ENCODE measurements around the gene KPNA2.
A peak's percentile ranks its signal among the peaks of the same experiment; 100 is the strongest.

The KPNA2 gene

DNA sequence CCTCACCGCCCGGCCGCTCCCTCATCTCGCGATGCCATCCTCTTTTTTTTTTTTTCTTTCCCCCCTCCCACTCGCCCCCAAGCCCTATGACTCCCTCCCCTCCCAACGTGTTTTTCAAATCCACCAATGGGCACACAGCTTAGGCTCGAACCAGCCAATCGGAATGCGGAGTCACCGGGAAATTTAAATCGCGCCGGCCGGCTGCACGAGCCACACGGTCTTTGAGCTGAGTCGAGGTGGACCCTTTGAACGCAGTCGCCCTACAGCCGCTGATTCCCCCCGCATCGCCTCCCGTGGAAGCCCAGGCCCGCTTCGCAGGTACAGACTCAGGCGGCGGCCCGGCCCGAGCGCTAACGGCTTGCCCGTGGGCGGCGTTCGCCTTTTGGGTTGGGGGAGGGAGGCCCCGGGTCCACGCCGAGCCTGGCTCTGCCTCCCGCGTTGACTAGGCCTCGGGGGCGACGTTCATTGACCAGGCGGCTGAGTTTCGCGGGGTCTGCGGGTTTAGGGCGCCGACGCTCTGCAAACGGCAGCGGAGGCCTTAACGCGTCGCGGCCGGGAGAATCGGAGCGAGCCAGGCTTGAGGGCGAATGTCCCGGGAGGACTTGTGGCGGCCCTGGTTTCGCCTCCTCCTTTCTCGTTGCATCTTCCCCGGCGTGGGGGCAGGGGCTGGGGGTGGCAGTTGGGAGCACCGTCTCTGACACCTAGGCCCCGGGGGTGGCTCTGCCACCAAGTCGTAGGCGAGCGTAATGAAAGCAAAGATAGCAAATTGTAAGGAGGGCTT lies at the start of gene KPNA2:
Gene KPNA2, plus strand, starts transcription at position 213 of the 781 bp plus-strand sequence. CDS start 1,398 bp downstream, outside the sequence.
- DNase-seq (ENCODE audit: low read depth), result peak; percentile 94
- TF ChIP-seq, protein P1, sequence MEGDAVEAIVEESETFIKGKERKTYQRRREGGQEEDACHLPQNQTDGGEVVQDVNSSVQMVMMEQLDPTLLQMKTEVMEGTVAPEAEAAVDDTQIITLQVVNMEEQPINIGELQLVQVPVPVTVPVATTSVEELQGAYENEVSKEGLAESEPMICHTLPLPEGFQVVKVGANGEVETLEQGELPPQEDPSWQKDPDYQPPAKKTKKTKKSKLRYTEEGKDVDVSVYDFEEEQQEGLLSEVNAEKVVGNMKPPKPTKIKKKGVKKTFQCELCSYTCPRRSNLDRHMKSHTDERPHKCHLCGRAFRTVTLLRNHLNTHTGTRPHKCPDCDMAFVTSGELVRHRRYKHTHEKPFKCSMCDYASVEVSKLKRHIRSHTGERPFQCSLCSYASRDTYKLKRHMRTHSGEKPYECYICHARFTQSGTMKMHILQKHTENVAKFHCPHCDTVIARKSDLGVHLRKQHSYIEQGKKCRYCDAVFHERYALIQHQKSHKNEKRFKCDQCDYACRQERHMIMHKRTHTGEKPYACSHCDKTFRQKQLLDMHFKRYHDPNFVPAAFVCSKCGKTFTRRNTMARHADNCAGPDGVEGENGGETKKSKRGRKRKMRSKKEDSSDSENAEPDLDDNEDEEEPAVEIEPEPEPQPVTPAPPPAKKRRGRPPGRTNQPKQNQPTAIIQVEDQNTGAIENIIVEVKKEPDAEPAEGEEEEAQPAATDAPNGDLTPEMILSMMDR (IDR thresholded peaks at IDR 0.05; ENCODE audit: control insufficient read depth, extremely low read depth, insufficient read depth), result no peak
- peak within 1 kb of the TSS; percentile 79 for H3K4me3 ChIP-seq (ENCODE audit: low read depth, low read length)

DNA sequence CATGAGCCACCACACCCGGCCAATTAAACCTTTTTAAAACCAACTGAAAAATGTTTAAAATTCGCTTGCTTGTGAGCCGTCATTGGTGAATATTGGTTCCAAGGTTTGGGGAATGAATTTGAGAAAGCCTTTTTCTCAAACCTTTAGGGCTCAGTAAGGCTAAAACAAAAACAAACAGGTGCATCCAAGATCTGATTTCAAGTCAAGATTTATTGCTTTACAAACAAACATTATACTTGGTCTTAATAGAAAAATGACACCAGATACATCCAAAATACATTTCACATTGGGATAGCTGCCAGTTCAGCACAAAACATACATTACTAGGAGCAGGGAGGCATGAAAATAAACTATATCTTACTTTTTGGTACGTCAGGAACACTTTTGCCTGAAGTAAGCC lies 44.6 kb upstream of the KPNA2 start:
- no peak overlapping the region for H3K4me3 ChIP-seq (ENCODE audit: low read depth, low read length)
- TF ChIP-seq, protein P1 (IDR thresholded peaks at IDR 0.05; ENCODE audit: control insufficient read depth, extremely low read depth, insufficient read depth), result no peak
- DNase-seq (ENCODE audit: low read depth), result peak; percentile 82

DNA sequence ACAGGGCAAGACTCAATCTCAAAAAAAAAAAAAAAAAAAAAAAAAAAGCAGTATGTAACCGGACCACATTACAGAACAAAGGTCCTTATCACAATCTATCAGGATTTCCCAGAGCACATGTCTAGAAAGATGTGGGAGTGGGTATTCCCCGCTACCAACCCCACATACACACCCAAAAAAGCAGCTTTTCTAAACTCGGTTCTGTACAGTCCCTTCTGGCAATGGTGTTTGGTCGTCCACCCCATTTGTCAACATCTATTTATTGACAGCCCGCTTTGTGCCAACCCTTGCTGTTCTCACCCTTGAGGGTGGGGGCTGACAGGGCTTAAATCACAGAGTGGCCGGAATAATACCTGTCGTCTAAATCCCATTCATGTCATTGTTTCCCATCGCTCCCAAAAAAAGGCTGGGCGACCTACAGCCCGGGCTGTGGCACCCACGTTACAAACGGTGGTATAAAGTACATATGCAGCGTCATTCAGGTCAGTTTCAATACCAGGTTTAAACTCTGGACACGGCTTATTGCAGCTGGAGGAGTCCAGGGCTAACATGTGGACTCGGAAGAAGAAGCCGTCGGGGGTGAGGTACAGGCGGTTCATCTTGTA lies 42.9 kb upstream of the KPNA2 start:
- peak overlapping the region; percentile 62 for H3K4me3 ChIP-seq (ENCODE audit: low read depth, low read length)
- TF ChIP-seq, protein P1 (IDR thresholded peaks at IDR 0.05; ENCODE audit: control insufficient read depth, extremely low read depth, insufficient read depth), result no peak
- DNase-seq (ENCODE audit: low read depth), result no peak

DNA sequence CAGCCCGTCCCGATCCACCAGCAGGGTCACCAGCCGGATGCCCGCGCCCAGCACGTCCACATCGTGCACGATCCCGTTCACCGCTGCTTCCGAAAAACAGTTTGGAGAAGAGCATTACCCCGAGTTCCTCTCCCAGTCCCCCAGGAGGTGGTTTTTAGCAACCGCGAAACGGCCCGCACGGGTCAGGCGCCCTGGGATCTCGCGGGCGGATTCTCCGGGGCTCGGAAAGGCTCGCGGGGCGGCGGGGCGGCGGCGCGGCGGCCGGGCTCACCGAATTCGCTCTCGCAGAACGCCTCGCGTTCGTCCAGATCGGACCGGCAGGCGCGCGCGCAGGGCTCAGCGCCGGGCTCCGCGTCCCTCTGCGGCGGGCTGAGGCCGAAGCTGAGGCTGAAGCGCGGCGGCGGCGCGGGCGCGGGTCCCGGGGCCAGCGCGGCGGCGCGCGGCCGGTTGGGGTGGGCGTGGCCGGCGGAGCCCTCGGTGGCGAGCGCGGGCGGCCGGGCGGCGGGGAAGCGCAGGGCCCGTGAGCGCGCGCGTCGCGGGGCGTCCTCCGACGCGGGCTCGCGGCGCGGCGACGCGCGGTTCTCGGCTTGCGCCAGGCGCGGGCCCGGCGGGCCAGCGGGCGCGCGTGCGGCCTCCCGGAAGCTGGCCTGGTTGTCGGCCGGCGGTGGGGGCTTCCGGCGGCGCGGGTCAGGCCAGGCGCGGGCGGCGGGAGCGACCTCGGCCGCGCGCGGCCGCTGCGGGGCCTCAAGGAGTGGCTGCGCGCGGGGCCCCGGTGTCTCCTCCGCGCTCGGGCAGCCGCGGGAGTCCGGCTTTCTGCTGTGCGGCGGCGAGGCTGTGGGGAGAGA lies 42.2 kb upstream of the KPNA2 start:
- TF ChIP-seq, protein P1 (IDR thresholded peaks at IDR 0.05; ENCODE audit: control insufficient read depth, extremely low read depth, insufficient read depth), result no peak
- H3K4me3 ChIP-seq (ENCODE audit: low read depth, low read length), result peak overlapping the region; percentile 70
- no peak for DNase-seq (ENCODE audit: low read depth)

DNA sequence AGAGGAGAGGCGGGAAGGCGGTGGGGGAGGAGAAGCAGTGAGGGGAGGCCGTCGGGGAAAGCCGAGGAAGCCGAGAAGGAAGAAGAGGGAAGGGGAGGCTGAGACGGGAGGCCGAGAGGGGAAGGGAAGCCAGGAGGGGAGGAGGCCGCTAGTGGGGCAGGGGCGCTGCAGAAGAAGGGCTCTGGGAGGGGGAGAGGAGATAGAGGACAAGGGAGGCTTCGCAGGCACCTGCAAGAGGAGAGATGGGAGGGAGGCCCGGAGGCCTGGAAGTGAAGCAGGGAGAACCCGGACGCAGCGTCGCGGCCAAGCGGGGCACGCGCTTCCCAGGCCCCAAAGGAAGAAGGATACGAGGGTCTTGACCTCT lies 41.6 kb upstream of the KPNA2 start:
- TF ChIP-seq, protein P1 (IDR thresholded peaks at IDR 0.05; ENCODE audit: control insufficient read depth, extremely low read depth, insufficient read depth), result no peak
- no peak for DNase-seq (ENCODE audit: low read depth)

DNA sequence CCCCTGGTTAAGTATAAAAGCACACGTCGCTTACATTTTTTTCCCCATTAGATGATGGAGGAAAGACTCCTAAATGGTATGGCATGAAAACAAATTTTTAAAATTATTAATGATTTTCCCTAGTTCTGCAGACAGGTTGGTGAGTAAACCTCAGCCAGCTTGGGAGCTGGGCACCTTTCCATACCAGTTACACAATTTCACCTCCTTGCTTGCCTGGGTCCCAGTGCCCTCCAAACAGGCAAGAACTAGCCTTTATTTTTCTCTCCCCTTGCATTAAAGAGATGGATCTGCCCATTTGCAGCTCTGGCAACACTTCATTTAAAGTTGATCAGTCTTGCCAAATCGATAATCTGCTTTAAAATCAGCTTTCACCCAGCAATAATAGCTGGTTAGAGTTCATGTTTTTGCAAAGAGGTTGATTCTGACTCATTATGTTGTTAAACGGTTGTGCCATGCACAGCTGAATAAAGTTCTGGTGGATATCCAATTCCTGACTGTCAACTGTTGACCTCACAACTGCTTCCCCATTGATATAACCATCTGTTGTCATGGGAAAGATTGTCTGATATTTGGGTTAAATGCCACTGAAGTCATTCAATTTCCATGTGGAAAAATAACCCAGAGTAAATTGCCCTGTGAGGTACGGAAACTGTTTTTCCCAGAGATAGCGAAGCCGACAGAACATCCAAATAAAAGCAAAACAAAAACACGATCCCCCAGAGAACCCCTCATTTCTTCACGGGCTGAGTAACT lies 40.5 kb upstream of the KPNA2 start:
- DNase-seq (ENCODE audit: low read depth), result no peak
- TF ChIP-seq, protein P1 (IDR thresholded peaks at IDR 0.05; ENCODE audit: control insufficient read depth, extremely low read depth, insufficient read depth), result no peak
- peak overlapping the region; percentile 70 for H3K4me3 ChIP-seq (ENCODE audit: low read depth, low read length)

More for the DNA sequence above, 41.6 kb upstream of the KPNA2 start:
- H3K4me3 ChIP-seq (ENCODE audit: low read depth, low read length), result peak overlapping the region; percentile 70
